Measurements from ENCODE around the gene PRR36. TPM values are rescaled to one million over a fixed set of nuclear protein-coding genes. Genes with fewer than 3 reads are reported as not detected.

Gene PRR36
- under 0.01 TPM in 1 of 2 replicates, not detected in the other for total RNA-seq

GRCh38 chr19:7874076-7874896 lies at the start of gene PRR36:
TSS of gene PRR36 (minus strand) at chr19:7874390. CDS start at chr19:7873689, 701 bp downstream.

DNA sequence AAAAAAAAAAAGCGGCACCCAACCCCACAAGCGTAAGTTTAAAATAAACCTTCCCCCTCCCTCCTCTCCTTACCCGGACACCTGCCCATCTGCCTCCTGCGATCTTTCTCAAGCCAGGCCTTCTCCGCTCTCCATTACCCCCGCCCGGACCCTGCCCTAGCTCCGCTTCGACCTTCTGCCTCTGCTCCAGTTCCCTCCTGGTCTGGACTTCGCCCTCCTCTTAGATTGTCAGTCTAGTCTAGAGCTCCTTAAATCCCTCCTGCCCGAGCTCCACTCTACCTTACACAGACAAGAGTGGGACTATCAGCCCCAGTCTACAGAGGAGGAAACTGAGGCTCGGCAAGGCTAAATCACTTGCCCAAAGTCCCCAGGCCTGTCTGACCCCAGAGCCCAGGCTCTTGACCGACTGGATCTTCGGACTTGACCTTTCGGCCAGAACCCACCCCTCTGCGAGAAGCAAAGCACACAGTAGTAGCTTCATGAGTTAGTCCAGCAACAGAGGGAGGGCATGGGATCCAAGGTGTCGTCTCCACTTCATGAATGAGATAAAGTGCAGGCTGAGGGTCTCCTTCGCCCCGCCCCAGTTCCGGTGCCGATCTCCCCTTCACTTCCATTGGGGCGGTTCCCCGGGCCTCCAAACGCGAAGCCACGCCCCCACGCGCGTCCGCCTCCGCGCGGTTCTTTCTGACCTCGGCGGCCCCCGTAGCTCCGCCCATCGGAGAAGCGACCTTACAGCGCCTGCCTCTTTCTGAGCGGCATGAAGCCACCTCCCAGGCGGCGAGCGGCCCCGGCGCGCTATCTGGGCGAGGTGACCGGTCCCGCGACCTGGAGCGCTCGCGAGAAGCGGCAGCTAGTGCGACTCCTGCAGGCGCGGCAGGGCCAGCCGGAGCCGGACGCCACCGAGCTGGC lies 45.7 kb upstream of the PRR36 start, which contains the start of gene SNAPC2:
Gene SNAPC2 (plus strand): TSS at position 729 of the 909 bp plus-strand sequence. CDS start 29 bp downstream, at position 758.

GRCh38 chr19:7914598-7915045 lies 40.4 kb upstream of the PRR36 start, which contains the start of gene TGFBR3L:
TSS of gene TGFBR3L (plus strand) at chr19:7914830.

DNA sequence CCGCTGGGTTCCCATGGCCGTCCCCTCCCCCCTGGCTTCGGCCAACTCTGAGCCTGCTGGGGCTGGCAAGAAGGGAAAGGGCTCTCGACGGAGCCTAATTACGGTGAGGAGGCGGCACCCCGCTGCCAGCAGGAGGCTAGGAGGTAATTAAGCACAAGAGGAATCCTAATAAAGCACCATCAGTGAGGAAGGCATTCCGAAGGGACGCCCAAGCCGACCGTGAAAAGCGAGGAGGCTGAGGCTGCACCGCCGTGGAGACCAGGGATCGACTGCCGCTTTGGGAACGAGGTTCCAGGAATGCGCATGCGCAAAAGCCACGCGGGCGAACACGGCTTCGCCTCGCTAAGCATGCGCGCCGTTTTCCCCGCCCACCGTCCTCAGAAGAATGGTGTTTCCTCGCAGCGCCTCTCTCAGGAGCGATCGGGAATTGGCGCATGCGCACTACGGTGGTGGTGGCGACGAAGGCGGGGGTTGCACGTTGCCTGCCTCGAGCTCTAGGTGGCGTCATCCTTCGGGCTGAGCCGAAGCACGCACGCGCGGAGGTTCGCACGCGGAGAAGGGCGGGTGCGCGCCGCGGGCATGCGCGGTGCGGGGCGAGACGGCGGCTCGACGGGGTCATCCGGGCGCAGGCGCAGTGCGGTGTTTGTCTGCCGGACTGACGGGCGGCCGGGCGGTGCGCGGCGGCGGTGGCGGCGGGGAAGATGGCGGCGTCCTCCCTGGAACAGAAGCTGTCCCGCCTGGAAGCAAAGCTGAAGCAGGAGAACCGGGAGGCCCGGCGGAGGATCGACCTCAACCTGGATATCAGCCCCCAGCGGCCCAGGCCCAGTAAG lies 29.3 kb upstream of the PRR36 start, which contains the start of gene MAP2K7:
Gene MAP2K7 (plus strand): TSS at position 634 of the 830 bp plus-strand sequence. CDS start 68 bp downstream, at position 702.

GRCh38 chr19:7888145-7888825 lies 14.1 kb upstream of the PRR36 start, which contains the start of gene LRRC8E:
TSS of gene LRRC8E (plus strand) at chr19:7888510. CDS start at chr19:7895604, 7,094 bp downstream.

DNA sequence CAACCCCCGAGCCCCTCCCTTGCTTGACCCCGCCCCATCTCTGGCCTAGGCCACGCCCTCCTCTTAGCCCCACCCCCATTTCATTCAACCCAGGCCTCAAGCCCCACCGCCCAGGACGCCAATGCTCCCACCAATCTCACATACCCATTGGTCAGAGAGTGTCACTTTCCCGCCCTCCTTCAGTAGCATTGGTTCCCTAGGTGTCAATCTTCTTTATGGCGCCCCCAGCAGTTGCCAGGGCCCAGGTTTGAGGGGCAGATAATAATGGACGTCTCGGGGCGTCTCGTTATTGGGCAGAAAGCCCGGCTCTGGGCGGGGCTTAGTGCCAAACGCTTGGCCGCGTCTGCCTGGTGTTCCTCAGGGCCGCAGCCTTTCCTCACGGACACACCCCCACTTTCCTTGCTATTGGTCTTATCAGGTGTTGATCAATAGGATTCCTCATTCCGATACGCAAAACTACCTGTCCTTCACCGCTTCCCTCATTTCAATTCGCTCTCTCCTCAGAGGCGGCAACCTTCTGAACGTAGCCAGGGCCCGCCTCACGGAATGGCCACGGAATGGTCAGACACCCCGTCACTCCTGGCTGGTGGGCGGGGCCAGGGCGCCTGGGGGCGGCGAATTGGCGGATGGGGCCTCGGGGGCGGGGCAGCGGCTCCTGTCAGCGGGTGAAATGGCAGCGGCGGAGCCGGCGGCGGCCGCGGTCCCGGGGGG lies 44.5 kb downstream of the PRR36 start, which contains the start of gene EVI5L:
Gene EVI5L (plus strand): TSS at position 658 of the 711 bp plus-strand sequence. CDS start 16,325 bp downstream, outside the sequence.

Other genes with a start within 250 kb of the PRR36 start
- gene XAB2, start 244.8 kb downstream of the PRR36 start, total RNA-seq, result 31.8 and 44.7 TPM in 2 replicates
- gene PET100, start 244.6 kb downstream of the PRR36 start, total RNA-seq, result 5.6 and 7.9 TPM in 2 replicates
- not detected in 2 replicates for gene PCP2, start 240.7 kb downstream of the PRR36 start, total RNA-seq
- 49.9 and 113 TPM in 2 replicates for gene STXBP2, start 237.3 kb downstream of the PRR36 start, total RNA-seq
- gene RETN, start 205.3 kb downstream of the PRR36 start, total RNA-seq, result not detected in 2 replicates
- gene MCEMP1, start 197.3 kb downstream of the PRR36 start, total RNA-seq, result under 0.01 TPM in 1 of 2 replicates, not detected in the other
- 41.7 and 57.2 TPM in 2 replicates for gene TRAPPC5, start 193.6 kb downstream of the PRR36 start, total RNA-seq
- gene FCER2, start 172.3 kb downstream of the PRR36 start, total RNA-seq, result not detected in 2 replicates
- gene CLEC4G, start 142.3 kb downstream of the PRR36 start, total RNA-seq, result not detected in 2 replicates
- not detected in 2 replicates for gene CD209, start 126.9 kb downstream of the PRR36 start, total RNA-seq
- gene CLEC4M, start 111.1 kb downstream of the PRR36 start, total RNA-seq, result not detected in 2 replicates
- 19.8 and 25.5 TPM in 2 replicates for gene EVI5L, start 44.2 kb downstream of the PRR36 start, total RNA-seq
- gene LRRC8E, start 14.1 kb upstream of the PRR36 start, total RNA-seq, result 18.1 and 28.7 TPM in 2 replicates
- 15.4 and 20.9 TPM in 2 replicates for gene MAP2K7, start 29.5 kb upstream of the PRR36 start, total RNA-seq
- 1.6 and 5.8 TPM in 2 replicates for gene TGFBR3L, start 40.4 kb upstream of the PRR36 start, total RNA-seq
- 13.3 and 13.9 TPM in 2 replicates for gene SNAPC2, start 45.9 kb upstream of the PRR36 start, total RNA-seq
- gene CTXN1, start 51.7 kb upstream of the PRR36 start, total RNA-seq, result 1.0 and 1.6 TPM in 2 replicates
- gene TIMM44, start 69.3 kb upstream of the PRR36 start, total RNA-seq, result 85.6 and 116 TPM in 2 replicates
- 20.2 and 72.3 TPM in 2 replicates for gene ELAVL1, start 131.3 kb upstream of the PRR36 start, total RNA-seq
- gene CCL25, start 178.4 kb upstream of the PRR36 start, total RNA-seq, result not detected in 2 replicates